ENCODE data around the gene TACR2. TPM values are rescaled to one million over a fixed set of nuclear protein-coding genes. Genes with fewer than 3 reads are reported as not detected.
A peak's percentile ranks its signal among the peaks of the same experiment; 100 is the strongest.

TACR2 gene
- total RNA-seq, 1 donor from 2014 or later: 0.90 TPM

DNA sequence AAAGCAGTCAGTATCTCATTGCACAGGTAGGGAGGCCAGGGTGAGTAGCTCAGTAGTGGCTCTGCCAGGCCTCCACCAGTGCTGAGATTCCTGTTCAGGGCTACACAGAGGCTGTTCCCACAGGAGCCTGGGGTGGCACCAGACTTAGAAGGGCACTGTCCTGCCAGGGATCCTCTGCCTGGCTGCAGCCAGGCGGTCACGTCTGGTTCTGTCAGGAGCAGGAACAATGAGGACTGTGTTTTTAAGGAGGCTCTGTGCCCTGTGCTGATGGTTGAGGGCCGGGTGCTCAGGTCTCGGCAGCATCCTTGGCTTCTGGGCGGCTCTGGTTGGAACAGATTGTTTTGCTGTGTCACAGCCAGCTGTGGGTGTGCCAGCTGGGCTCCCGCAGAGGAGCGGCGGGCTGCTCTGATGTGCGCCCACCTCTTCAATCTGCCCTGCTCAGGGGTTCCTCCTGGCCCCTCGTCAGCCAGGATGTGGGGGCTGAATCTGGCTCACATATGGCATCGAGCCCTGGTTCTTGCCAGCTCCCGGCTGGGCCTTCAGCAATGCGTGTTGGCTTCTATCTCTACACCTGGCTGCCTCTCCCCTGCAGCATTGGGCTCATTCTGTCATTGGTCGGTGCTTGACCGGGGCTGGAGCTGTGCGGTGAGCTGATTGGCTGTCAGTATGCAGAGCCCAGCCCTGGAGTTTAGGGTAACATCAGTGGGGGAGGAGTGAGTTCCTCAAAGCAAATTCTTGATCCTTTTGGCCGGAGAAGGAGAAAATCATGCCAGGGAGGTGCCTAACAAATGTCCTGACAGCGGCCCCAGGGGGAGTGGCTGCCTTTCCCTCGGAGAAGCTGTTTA is 41.2 kb downstream of the TACR2 start:
- no peak overlapping the region for H3K4me3 ChIP-seq
- DNase-seq (no peak), ATAC-seq (peak; percentile 69)
- TF ChIP-seq, protein P1, sequence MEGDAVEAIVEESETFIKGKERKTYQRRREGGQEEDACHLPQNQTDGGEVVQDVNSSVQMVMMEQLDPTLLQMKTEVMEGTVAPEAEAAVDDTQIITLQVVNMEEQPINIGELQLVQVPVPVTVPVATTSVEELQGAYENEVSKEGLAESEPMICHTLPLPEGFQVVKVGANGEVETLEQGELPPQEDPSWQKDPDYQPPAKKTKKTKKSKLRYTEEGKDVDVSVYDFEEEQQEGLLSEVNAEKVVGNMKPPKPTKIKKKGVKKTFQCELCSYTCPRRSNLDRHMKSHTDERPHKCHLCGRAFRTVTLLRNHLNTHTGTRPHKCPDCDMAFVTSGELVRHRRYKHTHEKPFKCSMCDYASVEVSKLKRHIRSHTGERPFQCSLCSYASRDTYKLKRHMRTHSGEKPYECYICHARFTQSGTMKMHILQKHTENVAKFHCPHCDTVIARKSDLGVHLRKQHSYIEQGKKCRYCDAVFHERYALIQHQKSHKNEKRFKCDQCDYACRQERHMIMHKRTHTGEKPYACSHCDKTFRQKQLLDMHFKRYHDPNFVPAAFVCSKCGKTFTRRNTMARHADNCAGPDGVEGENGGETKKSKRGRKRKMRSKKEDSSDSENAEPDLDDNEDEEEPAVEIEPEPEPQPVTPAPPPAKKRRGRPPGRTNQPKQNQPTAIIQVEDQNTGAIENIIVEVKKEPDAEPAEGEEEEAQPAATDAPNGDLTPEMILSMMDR (IDR thresholded peaks at IDR 0.05): no peak
- peaks cover 34% of the 10 kb centered on the region for H3K4me1 ChIP-seq
- no peaks in the 10 kb centered on the region for H3K9me3 ChIP-seq
- H3K27me3 ChIP-seq: no peaks in the 10 kb centered on the region
- intact Hi-C loops (cut with DNase I): loop anchor here (10.0 kb wide), 1 partner anchor 51 kb away; no protein-coding TSS in a partner anchor
- peak overlapping the region; percentile 30 for H3K27ac ChIP-seq
- H3K36me3 ChIP-seq: peaks cover 77% of the 10 kb centered on the region

- Histone ChIP-seq H3K4me1 (peaks cover 34% of the 10 kb centered on the region), H3K27ac (peak overlapping the region; percentile 30), H3K4me3 (no peak overlapping the region), H3K9me3 (no peaks in the 10 kb centered on the region), H3K27me3 (no peaks in the 10 kb centered on the region), H3K36me3 (peaks cover 77% of the 10 kb centered on the region)
- TF ChIP-seq, protein P1 (IDR thresholded peaks at IDR 0.05): no peak
- ATAC-seq: no peak
- no peak for DNase-seq
- intact Hi-C loops (cut with DNase I): loop anchor here (10.0 kb wide), 1 partner anchor 50 kb away; no protein-coding TSS in a partner anchor
These were observed 41.8 kb downstream of the TACR2 start for GRCh38 chr10:69374931-69375306.

DNA sequence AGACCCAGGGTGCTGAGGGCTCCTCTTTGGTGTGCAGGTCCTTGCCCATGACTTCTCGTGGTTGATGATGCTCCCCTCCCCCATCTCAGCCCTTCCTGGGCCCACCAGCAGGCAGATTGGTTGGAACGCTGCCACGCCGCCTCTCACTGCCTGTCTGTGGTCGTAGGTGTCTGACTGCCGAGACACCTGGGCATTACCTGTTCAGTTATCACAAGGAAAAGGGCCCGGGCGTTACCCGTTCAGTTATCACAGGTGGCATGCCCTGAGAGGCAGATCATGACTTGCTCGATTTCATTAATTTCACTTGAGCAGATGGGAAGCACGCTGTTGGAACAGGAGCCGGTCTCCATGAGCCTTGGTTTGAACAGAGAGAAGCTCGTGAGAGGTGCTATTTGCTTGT is 42.5 kb downstream of the TACR2 start:
- TF ChIP-seq, protein P1 (IDR thresholded peaks at IDR 0.05): no peak
- intact Hi-C loops (cut with DNase I): loop anchor here (10.0 kb wide), 1 partner anchor 49 kb away; no protein-coding TSS in a partner anchor
- Histone ChIP-seq H3K27me3 (no peaks in the 10 kb centered on the region), H3K4me1 (peaks cover 34% of the 10 kb centered on the region), H3K4me3 (no peak overlapping the region), H3K9me3 (no peaks in the 10 kb centered on the region), H3K27ac (no peak overlapping the region), H3K36me3 (peaks cover 77% of the 10 kb centered on the region)
- DNase-seq (no peak), ATAC-seq (no peak)

DNA sequence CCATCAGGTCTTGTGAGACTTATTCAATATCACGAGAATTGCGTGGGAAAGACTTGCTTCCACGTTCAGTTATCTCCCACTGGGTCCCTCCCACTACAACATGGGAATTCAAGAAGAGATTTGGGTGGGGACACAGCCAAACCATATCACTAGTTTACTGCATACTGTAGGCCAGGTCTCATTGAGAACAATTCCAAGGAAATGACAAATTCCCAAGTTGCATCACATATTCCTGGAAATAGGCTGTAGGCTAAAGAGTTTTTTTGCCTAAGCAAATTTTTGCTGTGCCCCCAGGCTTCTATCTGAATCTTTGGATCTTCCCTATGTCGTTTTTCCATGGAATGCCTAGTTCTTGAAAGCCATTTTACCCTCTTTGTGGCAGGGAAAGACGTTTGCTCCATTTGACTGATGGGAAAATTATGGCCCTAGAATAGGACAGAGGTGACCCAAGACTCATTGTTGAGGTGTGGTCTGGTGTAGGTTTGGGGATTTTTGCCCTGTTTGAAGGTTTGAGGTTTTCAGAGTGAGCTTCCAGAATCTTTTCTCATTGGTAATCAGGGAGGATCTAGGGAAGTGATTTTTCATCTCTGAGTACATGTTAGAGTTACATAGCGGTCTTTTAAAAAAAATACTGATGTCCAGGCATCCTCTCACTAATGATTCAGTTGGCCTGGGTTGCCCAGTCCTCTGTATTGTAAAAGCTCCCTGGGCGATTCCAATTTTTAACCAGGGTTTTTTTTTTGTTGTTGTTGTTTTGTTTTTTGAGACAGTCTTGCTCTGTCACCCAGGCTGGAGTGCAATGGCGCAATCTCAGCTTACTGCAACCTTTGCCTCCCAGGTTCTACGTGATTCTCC is 44.4 kb downstream of the TACR2 start:
- no peaks in the 10 kb centered on the region for H3K27me3 ChIP-seq
- TF ChIP-seq, protein P1 (IDR thresholded peaks at IDR 0.05): no peak
- peaks cover 77% of the 10 kb centered on the region for H3K36me3 ChIP-seq
- ATAC-seq (no peak), DNase-seq (no peak)
- intact Hi-C loops (cut with DNase I): loop anchor here (10.0 kb wide), 1 partner anchor 48 kb away; no protein-coding TSS in a partner anchor
- H3K4me1 ChIP-seq: peaks cover 21% of the 10 kb centered on the region
- H3K4me3 ChIP-seq: no peak overlapping the region
- H3K9me3 ChIP-seq: no peaks in the 10 kb centered on the region
- no peak overlapping the region for H3K27ac ChIP-seq

GRCh38 chr10:69367469-69367868 is 49.2 kb downstream of the TACR2 start:
- TF ChIP-seq, protein P1 (IDR thresholded peaks at IDR 0.05): no peak
- no peak overlapping the region for H3K27ac ChIP-seq
- DNase-seq (no peak), ATAC-seq (peak; percentile 19)
- H3K4me1 ChIP-seq: peaks cover 6% of the 10 kb centered on the region
- intact Hi-C loops (cut with DNase I): no loop called here
- H3K9me3 ChIP-seq: no peaks in the 10 kb centered on the region
- no peak overlapping the region for H3K4me3 ChIP-seq
- peaks cover 86% of the 10 kb centered on the region for H3K36me3 ChIP-seq
- H3K27me3 ChIP-seq: no peaks in the 10 kb centered on the region

Measured in upper lobe of right lung (tissue), 1 donor.